Gastrocnemius medialis (tissue), 4 donors: Measurements from ENCODE around the gene CHST9. TPM values are rescaled to one million over a fixed set of nuclear protein-coding genes. Genes with fewer than 3 reads are reported as not detected.
"Not testable (repeated sequence)": the region's sequence is repeated elsewhere in the genome, so short reads cannot be mapped to it uniquely, and the experiment has no call there.

Source experiments
- ATAC-seq, 2 donors: fragments of 150-250 bp; one replicate each; pipeline ENCODE4 v1.9.1; 2016
- DNase-seq, 2 donors: peaks; one replicate each; pipeline ENCODE4 v3.0.0-alpha.2; 2019
- H3K27ac ChIP-seq, 4 donors: fragments of 200-600 bp; sonication (generic); 1 replicate in 1 of 4; 2 replicates in 3 of 4; pipeline ENCODE4 v1.5.1; 2016 to 2018; ENCODE audit warnings: mild to moderate bottlenecking in 2 of 4, moderate library complexity in 1 of 4
- H3K27me3 ChIP-seq, 3 donors: fragments of 200-600 bp; sonication (generic) in 2 of 3; 1 replicate in 1 of 3; 2 replicates in 2 of 3; pipeline versions ENCODE4 v1.5.1 to v1.6.0; 2016 to 2019; ENCODE audit warnings: mild to moderate bottlenecking in 1 of 3, moderate library complexity in 1 of 3
- H3K36me3 ChIP-seq, 2 donors: fragments of 200-600 bp; sonication (generic) in 1 of 2; one replicate each; pipeline ENCODE4 v1.5.1; 2017 to 2018
- H3K4me1 ChIP-seq, 2 donors: fragments of 200-600 bp; sonication (generic) in 1 of 2; one replicate each; pipeline ENCODE4 v1.5.1; 2016 to 2017; ENCODE audit warnings: mild to moderate bottlenecking in 2 of 2
- H3K4me3 ChIP-seq, 4 donors: fragments of 200-600 bp; sonication (generic) in 3 of 4; 1 replicate in 1 of 4; 2 replicates in 3 of 4; pipeline ENCODE4 v1.5.1; 2016 to 2019; ENCODE audit warnings: mild to moderate bottlenecking in 2 of 4
- H3K9me3 ChIP-seq, 3 donors: fragments of 200-600 bp; sonication (generic) in 2 of 3; 1 replicate in 1 of 3; 2 replicates in 2 of 3; pipeline ENCODE4 v1.5.1; 2016 to 2019
- POLR2A ChIP-seq, 2 donors: fragments of 450-650 bp; IDR thresholded peaks; one replicate each; pipeline ENCODE4 v1.6.1; 2017; ENCODE audit warnings: antibody characterized with exemption in 2 of 2, mild to moderate bottlenecking in 2 of 2, moderate library complexity in 2 of 2
- in situ Hi-C, 4 donors: fragments of 200-750 bp; cut with MboI; loops; one replicate each; pipeline versions ENCODE4 v1.15.0 to v1.8.0; 2017; ENCODE audit warnings: low sequenced_read_pairs in 4 of 4
- intact Hi-C: fragments of 100-400 bp; cut with DNase I; formaldehyde crosslinking; loops from one replicate; pipeline ENCODE4 v1.15.1; 2023; ENCODE audit warnings: low total_unique reads
- total RNA-seq, 4 donors: library from RNA; depleted of rRNA; stranded (reverse); fragments of >200 nt; gene quantifications; one replicate each; pipeline versions ENCODE4 v1.1.0 to v1.2.3, GENCODE V29; 2016
- TF ChIP-seq, protein P1 (sequence below), 5 experiments: fragments of 450-650 bp in 3 of 5; fragments of 200-600 bp in 2 of 5; sonication (generic) in 2 of 5; IDR thresholded peaks in 4 of 5; conservative IDR thresholded peaks in 1 of 5; 1 replicate in 4 of 5; 2 replicates in 1 of 5; pipeline ENCODE4 v1.5.1; 2016 to 2019; ENCODE audit warnings: antibody characterized with exemption in 5 of 5, mild to moderate bottlenecking in 3 of 5, moderate library complexity in 3 of 5

Gene CHST9
- total RNA-seq, 4 donors from 2014 or later, result 0.07 TPM; not detected in 3

DNA sequence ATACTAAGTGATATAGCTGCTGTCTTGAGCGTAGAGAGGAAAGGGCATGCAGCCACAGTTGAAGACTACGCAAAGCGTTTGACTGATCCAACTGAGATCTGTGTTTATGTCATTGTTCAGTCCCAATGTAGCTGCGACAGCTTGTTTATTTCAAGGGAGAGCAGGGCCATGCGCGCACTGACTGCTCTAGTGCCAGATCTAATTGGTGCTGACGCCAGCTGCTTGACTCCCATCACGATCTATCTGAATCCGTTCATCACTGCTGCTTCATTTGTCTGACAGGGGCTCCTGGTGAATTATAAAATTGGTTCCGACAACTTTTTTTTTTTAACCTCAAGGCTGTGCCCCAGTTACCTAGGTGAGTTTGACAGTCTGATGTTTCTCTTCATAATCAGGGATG lies 75.7 kb downstream of the CHST9 start:
- Histone ChIP-seq H3K36me3 (no peaks in the 10 kb centered on the region), H3K9me3 (no peaks in the 10 kb centered on the region), H3K27ac (no peak overlapping the region), H3K4me3 (no peak overlapping the region), H3K4me1 (no peaks in the 10 kb centered on the region), H3K27me3 (no peaks in the 10 kb centered on the region)
- ATAC-seq, result no peak
- intact Hi-C loops (no loop called here), in situ Hi-C loops (no loop called here)
- TF ChIP-seq, protein P1, sequence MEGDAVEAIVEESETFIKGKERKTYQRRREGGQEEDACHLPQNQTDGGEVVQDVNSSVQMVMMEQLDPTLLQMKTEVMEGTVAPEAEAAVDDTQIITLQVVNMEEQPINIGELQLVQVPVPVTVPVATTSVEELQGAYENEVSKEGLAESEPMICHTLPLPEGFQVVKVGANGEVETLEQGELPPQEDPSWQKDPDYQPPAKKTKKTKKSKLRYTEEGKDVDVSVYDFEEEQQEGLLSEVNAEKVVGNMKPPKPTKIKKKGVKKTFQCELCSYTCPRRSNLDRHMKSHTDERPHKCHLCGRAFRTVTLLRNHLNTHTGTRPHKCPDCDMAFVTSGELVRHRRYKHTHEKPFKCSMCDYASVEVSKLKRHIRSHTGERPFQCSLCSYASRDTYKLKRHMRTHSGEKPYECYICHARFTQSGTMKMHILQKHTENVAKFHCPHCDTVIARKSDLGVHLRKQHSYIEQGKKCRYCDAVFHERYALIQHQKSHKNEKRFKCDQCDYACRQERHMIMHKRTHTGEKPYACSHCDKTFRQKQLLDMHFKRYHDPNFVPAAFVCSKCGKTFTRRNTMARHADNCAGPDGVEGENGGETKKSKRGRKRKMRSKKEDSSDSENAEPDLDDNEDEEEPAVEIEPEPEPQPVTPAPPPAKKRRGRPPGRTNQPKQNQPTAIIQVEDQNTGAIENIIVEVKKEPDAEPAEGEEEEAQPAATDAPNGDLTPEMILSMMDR (IDR thresholded peaks at IDR 0.05 in 4 of 5, conservative IDR thresholded peaks at IDR 0.05 in 1 of 5), result no peak
- TF ChIP-seq POLR2A (IDR thresholded peaks at IDR 0.05), result no peak
- DNase-seq, result no peak

DNA sequence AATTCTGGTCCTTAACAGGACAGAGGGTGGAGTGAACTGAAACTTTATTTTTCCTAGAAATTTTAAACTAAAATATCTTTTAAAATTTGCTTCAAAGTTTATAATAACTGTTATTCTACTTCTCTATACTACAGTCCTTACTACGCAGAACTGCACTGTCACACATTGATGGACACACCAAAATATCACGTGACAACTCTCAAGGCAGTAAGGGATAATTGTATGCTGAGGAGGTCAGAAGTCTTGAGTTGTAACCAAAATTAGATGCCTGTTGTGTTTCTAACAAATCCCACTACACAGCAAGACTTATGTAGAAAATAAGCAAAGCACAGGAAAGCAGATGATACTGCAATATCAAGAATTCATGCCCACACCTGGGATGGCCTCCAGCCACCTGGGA lies 76.3 kb downstream of the CHST9 start:
- Histone ChIP-seq H3K9me3 (no peaks in the 10 kb centered on the region), H3K27ac (no peak overlapping the region), H3K27me3 (no peaks in the 10 kb centered on the region), H3K4me3 (no peak overlapping the region), H3K36me3 (no peaks in the 10 kb centered on the region), H3K4me1 (no peaks in the 10 kb centered on the region)
- in situ Hi-C loops (no loop called here), intact Hi-C loops (no loop called here)
- ATAC-seq, result no peak
- no peak for TF ChIP-seq POLR2A (IDR thresholded peaks at IDR 0.05)
- TF ChIP-seq, protein P1 (IDR thresholded peaks at IDR 0.05 in 4 of 5, conservative IDR thresholded peaks at IDR 0.05 in 1 of 5), result no peak
- no peak for DNase-seq

DNA sequence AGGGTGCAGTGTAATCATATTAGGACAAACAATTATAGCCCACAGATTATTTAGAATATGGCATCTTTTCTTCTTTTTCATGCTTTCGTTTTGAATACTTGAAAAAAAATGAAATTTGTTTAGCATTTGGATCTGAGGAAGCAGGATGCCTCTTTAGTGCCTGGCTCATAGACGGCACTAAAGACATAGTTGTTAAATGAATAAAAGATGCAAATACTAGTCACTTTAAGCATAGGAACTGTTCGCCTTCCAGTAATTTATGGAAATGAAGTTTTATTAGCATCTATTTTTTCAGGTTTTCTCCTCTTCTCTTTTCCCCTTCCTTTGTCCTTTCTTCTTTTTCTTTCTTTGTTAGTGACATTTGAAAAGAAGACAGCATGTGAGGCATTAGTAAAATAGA lies 80.4 kb downstream of the CHST9 start:
- no peaks in the 10 kb centered on the region for H3K4me1 ChIP-seq
- intact Hi-C loops, result no loop called here
- TF ChIP-seq POLR2A (IDR thresholded peaks at IDR 0.05), result no peak
- TF ChIP-seq, protein P1 (IDR thresholded peaks at IDR 0.05 in 4 of 5, conservative IDR thresholded peaks at IDR 0.05 in 1 of 5), result no peak
- no peaks in the 10 kb centered on the region for H3K9me3 ChIP-seq
- no peaks in the 10 kb centered on the region for H3K36me3 ChIP-seq
- in situ Hi-C loops, result no loop called here
- no peak overlapping the region for H3K4me3 ChIP-seq
- no peak for ATAC-seq
- no peaks in the 10 kb centered on the region for H3K27me3 ChIP-seq
- no peak overlapping the region for H3K27ac ChIP-seq
- no peak for DNase-seq

DNA sequence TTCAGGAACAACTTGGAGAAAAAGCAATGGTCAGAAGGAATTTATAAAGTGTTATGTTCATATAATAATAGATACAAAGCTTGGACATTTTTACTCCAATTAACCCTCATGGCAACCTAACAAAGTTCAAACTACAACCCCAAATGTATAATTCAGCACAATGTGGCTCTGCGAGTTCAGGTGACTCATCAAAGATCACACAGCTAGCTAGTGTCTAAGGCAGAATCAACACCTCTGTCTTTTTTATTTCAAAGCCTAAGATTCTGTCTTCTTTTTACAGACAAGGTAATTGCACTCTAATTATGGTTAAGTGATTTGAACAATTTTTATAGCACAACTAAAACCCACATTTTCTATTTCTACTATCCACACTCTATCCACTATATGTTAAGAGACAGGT lies 90.5 kb downstream of the CHST9 start:
- in situ Hi-C loops (no loop called here), intact Hi-C loops (no loop called here)
- Histone ChIP-seq H3K36me3 (no peaks in the 10 kb centered on the region), H3K4me3 (no peak overlapping the region), H3K27me3 (no peaks in the 10 kb centered on the region), H3K4me1 (no peaks in the 10 kb centered on the region), H3K27ac (no peak overlapping the region), H3K9me3 (no peaks in the 10 kb centered on the region)
- no peak for TF ChIP-seq POLR2A (IDR thresholded peaks at IDR 0.05)
- TF ChIP-seq, protein P1 (IDR thresholded peaks at IDR 0.05 in 4 of 5, conservative IDR thresholded peaks at IDR 0.05 in 1 of 5), result no peak
- no peak for ATAC-seq
- DNase-seq, result no peak

DNA sequence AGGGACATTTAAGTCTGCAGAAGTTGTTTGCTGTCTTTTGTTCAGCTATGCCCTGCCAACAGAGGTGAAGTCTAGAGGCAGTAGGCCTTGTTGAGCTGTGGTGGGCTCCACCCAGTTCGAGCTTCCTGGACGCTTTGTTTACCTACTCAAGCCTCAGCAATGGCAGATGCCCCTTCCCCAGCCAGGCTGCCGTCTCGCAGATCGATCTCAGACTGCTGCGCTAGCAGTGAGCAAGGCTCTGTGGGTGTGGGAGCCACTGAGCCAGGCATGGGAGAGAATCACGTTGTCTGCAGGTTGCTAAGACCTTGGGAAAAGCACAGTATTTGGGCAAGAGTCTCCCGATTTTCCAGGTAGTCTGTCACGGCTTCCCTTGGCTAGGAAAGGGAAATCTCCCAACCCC lies 91.8 kb downstream of the CHST9 start:
- H3K9me3 ChIP-seq, ATAC-seq, in situ Hi-C loops, H3K27ac ChIP-seq, H3K4me3 ChIP-seq, DNase-seq, H3K36me3 ChIP-seq, H3K4me1 ChIP-seq, H3K27me3 ChIP-seq, intact Hi-C loops: not testable (repeated sequence)
